ENCODE measurements around the gene ZNF562.
"Not testable (repeated sequence)": the region's sequence is repeated elsewhere in the genome, so short reads cannot be mapped to it uniquely, and the experiment has no call there.

Gene ZNF562

DNA sequence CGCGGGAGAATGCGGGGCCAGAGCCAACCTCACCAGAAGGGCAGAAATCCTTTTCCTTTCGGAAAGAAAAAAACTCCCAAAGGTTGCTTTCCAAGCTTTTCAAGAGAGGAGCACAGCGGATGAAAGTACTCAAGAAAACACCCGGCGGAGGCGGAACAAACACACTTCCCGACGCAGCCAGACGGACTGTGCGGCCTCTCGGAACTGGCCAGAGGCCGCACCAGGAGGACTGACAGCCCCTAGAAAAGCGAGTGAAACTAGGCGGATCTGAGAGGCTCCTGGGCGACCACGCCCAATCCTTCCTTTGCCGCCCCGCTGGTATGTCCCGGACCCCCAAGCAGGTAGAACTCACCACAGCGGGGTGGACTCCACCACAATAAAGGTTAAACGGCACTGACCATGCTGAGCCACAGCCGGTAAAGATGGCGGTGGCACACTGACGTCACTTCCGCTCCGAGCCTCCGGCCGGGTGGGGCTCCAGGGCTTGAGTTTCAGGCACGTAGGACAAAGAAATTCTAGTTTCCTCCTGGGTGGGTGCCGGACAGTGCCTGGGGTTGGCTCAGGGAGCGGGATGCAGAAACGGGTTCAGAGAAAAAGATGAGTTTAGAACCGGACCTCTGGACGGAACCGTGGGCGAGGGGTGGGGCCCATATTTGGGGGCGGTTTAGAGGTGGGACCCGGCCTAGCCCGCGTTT, at the start of gene ZNF562:
Gene ZNF562, minus strand, starts transcription at position 438 of the 695 bp plus-strand sequence. CDS start 14,356 bp downstream, outside the sequence.
- DNase-seq, result peak; percentile 79

DNA sequence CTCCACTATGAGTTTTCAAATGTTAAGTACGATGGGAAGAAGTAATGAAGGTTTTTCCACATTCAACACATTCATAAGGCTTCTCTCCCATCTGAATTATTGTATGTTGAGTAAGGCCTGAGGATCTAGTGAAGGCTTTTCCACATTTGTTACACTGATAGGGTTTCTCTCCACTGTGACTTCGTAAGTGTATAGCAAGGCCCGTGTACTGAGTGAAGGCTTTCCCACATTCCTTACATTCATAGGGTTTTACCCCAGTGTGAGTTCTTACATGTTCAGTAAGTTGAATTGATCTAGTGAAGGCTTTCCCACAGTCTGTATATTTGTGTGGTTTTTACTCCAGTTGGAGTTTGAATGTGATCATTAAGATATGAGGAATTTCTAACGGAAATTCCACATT, 49.3 kb upstream of the ZNF562 start:
- no peak for DNase-seq

DNA sequence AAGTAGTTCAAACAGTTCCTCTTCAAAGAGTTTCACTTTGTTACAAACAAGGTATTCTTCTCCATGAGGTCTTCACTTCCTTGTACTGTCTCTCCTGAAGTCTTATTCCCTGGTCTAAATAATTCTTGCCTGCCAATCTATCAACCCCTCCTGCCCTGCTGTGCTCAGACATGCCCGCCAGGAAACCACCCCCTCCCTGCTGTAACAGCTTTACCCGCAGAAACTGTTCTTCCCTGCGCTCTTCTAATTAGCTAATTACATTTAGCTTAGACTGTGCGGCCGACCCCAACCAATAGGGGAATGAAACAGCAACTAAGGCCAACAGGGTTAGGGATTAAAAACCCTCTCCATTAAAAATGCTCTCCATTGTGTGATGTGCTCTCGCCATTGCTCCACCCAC, 47.0 kb upstream of the ZNF562 start:
- DNase-seq, result no peak

DNA sequence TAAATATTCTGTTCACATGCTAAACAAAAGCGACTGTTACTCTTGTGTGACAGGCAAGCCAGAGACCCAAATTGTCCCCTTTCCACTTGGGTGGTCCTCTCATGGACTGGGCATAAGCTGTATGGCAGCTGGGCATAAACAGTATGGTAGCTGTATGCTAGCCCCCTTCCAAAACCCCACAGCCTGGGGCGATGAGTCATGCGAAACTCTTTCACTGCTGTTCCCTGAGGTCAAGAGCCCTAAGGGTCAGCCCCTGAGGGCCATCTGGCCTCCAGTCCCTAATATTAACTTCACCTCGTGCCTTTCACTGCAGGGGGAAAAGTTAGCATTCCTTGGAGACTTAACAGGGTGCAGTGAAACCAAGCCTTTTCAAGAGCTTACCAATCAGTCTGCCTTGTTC, 45.6 kb upstream of the ZNF562 start:
- DNase-seq, result no peak

DNA sequence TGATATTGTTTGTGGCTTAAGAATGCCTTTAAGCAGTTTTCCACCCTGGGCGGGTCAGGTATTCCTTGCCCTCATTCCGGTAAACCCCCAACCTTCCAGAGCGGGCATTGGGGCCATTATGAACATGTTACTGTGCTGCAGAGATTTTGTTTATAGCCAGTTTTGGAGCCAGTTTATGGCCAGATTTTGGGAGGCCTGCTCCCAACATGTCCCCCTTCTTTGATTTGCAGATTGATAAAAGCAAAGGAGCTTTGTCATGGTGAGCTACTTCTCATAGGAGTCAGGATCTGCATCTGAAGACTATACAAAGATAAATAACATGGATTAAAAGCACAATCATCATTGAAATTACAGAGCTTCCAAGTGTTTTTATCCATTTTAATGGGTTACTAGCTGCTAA, 36.9 kb upstream of the ZNF562 start:
- no peak for DNase-seq

DNA sequence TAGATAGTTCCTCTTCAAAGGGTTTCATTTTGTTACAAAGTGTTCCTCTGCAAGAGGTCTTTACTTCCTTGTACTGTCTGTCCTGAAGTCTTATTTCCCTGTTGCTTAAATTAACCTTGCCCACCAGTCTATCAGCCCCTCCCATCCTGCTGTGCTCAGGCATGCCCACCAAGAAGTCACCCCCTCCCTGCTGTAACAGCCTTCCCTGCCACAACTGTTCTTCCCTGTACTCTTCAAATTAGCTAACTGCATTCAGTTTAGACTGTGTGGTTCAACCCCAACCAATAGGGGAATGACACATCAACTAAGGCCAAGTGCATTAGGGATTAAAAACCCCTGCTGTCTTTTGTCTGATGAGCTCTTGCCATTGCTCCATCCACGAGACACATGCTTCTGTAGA, 34.4 kb upstream of the ZNF562 start:
- no peak for DNase-seq

DNA sequence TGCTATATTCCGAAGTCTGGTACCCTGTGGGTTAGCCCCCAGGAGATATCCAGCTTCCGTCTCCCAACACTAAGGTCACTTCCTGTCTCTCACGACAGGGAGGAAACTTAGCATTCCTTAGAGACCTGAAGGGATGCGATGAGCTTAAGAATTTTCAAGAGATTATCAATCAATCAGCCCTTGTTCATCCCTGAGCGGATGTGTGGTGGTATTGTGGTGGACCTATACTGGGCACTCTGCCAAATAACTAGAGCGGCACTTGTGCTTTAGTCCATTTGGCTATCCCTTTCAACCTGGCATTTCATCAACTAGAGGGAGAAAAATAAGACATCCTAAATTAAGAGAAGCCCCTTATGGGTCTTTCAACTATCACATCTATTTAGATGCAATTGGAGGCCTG, 30.9 kb upstream of the ZNF562 start:
- no peak for DNase-seq

DNA sequence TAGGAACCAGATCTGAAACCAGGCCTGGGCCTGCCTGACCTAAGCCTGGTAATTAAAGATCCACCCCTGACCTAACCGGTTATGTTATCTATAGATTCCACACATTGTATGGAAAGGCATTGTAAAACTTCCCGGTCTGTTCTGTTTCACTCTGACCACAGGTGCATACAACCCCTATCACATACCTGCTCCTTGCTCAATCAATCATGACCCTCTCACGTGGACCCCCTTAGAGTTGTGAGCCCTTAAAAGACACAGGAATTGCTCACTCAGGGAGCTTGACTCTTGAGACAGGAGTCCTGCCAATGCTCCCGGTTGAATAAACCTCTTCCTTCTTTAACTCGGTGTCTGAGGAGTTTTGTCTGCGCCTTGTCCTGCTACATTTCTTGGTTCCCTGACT, 27.3 kb upstream of the ZNF562 start:
- no peak for DNase-seq

DNA sequence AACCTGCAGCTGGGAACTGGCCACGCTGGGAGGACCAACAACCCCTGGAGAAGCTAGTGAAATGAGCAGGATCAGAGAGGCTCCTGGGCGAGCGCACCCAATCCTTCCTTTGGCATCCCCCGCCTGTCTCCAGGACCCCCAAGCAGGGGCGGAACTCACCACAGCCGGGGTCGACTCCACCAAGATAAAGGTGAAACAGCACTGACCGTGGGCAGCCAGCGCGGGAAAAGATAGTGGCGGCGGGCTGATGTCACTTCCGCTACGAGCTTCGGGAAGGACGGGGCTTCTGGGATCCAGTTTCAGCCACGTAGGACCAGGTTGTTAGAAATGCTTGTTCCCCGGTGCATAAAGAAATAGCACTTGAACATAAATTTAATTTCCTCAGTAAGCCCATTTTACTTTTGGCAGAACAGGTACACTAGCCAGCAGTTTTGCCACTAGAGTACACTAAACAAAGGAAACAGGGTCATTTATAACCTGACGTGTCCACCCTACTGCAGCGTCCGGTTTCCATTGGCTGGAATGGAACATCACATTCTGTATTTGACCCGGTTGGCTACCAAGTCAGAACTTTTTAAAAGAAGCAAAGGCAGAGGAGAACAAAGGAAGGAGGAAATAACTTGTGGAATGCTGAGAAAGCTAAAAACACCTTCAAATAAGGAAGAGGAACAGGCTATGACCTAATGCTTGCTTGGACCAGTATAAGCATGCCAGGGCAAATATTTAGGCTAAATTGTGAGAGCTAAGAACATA, 25.5 kb upstream of the ZNF562 start:
- DNase-seq, result no peak

DNA sequence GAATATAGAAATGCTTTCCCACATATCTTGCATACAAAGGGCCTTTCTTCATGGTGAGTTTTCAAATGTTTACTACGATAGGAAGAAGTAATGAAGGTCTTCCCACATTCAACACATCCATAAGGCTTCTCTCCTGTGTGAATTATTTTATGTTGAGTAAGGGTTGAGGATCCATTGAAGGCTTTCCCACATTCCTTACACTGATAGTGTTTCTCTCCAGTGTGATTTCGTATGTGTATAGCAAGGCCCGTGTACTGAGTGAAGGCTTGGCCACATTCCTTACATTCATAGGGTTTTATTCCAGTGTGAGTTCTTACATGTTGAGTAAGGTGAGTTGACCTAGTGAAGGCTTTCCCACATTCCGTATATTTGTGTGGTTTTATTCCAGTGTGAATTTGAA, 15.4 kb upstream of the ZNF562 start:
- not testable (repeated sequence) for DNase-seq

DNA sequence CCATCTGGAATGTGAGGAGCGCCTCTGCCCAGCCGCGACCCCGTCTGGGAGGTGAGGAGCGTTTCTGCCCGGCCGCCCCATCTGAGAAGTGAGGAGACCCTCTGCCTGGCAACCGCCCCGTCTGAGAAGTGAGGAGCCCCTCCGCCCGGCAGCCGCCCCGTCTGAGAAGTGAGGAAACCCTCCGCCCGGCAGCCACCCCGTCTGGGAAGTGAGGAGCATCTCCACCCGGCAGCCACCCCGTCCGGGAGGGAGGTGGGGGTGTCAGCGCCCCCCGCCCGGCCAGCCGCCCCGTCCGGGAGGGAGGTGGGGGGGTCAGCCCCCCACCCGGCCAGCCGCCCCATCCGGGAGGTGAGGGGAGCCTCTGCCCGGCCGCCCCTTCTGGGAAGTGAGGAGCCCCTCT, 5.1 kb upstream of the ZNF562 start:
- DNase-seq, result not testable (repeated sequence)

DNA sequence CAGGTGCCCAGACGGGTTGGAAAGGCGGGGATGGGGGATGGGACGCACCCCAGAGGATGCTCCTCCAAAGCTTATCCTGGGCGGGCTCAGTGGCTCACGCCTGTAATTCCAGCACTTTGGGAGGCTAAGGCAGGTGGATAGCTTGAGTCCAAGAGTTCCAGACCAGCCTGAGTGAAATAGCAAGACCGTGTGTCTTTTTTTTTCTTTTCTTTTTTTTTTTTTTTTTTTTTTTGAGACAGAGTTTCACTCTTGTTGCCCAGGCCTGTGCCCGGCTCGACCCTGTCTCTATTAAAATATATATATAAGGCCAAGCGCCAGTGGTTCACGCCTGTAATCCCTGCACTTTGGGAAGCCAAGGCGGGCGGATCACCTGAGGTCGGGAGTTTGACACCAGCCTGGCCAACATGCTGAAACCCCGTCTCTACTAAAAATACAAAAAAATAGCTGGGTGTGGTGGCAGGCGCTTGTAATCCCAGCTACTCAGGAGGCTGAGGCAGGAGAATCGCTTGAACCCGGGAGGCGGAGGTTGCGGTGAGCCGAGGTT, 530 bp upstream of the ZNF562 start:
- not testable (repeated sequence) for DNase-seq

DNA sequence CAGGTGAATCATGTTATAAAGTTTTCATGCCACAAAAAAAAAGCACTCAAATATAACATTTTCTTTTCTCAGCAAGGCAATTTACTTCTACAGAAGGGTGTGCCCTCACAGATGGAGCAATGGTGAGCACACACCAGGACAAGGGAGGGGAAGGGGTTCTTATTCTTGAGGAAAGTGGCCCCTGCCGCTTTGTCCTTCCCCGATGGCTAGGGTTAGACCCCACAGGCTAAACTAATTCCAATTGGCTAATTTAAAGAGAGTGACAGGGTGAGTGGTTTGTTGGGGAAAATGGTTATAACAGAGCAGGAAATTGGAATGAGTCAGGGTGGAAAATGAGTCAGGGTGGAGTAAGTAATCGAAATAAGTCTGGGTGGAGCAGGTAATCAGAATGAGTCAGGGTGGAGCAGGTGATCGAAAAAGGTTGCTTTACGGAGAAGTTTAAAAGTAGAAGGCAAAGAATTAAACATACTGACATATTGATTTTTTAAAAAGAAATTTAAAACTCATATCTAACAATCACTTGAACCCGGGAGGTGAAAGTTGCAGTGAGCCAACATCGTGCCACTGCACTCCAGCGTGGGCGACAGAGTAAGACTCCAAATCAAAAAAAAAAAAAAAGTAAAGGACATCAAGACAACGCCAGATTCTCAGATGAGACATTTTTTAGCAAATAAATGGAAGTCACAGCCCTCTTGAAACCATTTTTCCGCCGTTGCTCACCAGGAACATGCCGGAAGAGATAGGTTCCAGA, 813 bp downstream of the ZNF562 start:
- no peak for DNase-seq

DNA sequence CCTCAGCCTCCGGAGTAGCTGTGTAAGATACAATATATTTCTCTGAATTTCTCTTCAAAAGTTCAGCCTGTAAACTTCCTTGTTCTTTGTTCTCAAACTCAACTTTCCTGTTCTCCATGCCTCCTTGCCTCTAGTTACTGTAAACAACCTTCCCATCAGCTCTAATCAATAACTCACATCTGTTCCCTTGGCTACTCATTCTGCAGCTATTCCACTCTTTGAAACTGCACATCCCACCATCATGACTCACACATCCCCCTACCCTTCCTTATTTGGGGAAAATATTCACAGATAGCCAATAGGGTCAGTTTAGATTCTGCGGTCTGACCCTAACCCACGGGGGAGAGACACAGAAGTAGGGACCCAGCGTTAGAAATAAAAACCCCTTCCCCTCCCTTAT, 2.0 kb downstream of the ZNF562 start:
- DNase-seq, result no peak

DNA sequence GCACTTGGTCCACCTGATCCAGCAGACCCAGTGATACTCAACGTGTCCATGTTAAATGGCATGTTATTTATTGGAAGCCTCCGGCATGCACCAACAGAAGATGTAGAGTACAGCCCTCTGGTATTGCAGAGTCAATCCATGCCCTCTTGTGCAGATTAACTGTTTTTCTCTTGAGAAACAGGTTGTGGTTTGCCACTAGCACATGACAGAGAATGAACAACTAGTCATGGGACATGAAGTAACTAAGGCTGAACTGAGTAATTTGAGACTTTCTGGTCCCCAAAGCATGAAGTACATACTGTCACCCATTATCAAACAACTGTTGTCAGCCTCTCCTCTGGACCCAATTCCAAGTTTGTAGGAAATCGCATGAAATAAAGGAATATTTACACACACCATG, 3.2 kb downstream of the ZNF562 start:
- DNase-seq, result no peak

DNA sequence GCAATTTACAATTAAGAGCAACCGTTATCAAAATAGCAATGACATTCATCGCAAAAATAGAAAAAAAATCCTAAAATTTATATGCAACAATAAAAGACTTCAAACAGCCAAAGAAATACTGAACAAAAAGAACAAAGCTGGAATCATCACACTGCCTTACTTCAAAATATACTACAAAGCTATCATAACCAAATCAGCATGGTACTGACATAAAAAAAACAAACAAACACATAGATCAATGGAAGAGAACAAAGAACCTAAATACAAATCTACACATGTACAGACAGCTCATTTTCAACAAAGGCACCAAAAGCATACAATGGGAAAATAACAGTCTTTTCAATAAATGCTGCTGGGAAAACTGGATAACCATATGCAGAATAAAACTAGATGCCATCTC, 6.4 kb downstream of the ZNF562 start:
- no peak for DNase-seq

DNA sequence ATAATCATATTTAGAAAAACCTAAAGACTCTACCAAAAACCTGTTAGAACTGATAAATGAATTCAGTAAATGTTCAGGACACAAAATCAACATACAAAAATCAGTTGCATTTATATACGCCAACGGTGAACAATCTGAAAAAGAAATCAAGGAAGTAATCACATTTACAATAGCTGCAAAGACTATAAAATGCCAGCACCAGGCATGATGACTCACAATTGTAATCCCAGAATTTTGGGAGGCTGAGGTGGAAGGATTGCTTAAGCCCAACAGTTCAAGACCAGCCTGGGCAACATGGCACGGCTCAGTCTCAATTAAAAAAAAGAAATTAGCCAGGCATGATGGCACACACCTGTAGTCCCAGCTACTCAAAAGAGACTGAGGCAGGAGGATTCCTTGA, 7.0 kb downstream of the ZNF562 start:
- no peak for DNase-seq

DNA sequence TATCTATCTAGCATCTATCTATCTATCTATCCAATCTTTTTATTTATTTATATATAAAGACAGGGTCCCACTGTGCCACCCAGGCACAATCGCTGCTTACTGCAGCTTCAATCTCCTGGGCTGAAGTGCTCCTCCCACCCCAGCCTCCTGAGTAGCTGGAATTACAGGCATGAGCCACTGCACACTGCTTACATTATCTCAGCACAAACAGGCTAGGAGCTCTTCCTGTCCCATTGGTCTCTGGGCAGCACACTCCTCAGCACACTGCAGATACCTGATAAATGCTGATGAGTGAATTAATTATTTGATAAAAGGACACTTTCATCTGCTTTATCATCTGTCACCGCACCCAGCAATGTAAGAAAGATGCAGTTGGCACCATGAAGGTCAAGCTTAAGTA, 16.1 kb downstream of the ZNF562 start:
- no peak for DNase-seq

DNA sequence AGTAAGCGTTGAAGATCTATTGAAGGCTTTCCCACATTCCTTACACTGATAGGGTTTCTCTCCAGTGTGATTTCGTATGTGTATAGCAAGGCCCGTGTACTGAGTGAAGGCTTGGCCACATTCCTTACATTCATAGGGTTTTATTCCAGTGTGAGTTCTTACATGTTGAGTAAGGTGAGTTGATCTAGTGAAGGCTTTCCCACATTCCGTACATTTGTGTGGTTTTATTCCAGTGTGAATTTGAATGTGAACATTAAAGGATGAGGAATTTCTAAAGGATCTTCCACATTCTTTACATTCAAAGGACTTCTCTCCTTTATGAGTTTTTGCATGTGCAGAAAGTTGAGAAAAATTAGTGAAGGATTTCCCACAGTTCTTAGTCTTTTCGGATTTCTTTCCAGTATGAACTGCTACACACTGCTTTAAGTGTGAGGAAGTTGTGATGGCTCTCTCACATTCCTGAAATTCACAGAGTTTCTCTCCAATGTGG, 21.8 kb downstream of the ZNF562 start:
- DNase-seq, result not testable (repeated sequence)

DNA sequence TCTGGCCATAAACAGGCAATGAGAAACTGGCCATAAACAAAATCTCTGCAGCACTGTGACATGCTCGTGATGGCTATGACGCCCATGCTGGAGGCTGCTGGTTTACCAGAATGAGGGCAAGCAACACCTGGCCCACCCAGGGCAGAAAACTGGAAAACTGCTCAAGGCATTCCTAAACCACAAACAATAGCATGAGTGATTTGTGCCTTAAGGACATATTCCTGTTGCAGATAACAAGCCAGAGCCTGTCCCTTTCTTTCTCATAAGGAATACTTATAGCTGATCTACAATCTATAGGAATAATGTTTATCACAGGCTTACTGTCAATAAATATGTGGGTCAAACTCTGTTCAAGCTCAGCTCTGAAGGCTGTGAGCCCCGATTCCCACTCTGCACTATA, 23.4 kb downstream of the ZNF562 start:
- not testable (repeated sequence) for DNase-seq

DNA sequence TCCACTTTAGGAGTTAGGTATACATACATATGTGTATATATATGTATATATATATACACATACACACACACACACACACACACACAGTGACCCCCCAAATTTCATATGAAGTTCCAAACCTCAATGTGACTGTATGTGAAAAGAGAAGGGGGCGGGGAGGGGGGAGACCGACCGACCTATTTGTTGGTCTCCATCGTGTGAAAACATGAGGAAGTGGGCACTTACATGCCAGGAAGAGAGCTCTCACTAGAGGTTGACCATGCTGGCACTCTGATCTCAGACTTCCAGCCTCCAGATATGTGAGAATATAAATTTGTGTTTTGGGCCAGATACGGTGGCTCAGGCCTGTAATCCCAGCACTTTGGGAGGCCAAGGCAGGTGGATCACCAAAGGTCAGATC, 24.6 kb downstream of the ZNF562 start:
- no peak for DNase-seq

DNA sequence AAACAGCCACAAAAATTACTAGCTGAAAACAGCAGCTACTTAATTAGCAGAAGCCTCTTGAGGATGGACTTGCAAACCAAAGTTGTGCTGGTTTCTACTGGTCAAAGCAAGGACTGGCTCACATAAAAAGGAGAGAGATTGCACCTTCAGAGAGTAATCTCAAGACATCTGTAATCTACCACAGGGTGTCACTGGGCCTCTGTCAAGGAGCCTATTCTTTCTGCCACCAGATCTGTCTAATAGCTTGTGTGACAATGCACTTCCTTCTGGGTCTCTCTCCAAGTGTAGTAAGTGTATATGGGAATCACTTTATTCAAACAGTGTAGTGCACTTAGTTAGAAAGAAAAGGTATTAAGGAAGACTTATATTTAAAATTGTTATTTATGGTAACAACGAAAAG, 29.4 kb downstream of the ZNF562 start:
- DNase-seq, result no peak

DNA sequence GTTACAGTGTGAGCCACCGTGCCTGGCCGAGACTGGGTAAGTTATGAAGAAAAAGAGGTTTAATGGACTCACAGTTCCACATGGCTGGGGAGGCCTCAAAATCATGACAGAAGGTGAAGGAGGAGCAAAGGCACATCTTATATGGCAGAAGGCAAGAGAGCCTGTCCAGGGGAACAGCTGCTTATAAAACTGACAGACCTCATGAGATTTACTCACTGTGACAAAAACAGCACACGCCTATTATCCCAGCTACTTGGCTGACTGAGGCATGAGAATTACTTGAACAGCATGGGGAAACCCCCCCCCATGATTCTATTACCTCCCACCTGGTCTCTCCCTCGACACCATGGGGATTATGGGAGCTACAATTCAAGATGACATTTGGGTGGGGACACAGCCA, 30.4 kb downstream of the ZNF562 start:
- no peak for DNase-seq

DNA sequence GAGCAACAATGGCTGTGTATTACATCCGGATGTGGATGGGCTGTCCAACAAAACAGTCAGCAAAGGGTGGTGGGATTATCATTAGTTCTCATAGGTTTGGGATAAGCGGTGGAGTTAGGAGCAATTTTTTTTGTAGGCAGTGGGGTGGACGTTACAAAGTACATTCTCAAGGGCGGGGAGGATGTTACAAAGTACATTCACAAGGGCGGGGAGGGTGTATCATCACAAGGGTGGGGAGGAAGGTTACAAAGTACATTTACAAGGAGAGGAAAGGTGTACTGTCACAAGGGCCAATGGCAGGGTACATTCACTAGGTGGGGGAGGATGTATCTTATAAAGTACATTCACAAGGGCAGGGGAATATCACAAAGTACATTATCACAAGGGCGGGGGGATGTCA, 33.1 kb downstream of the ZNF562 start:
- DNase-seq, result no peak
